K562 (cell line): ENCODE results near the gene AGPAT1. TPM values are rescaled to one million over a fixed set of nuclear protein-coding genes. Genes with fewer than 3 reads are reported as not detected.

ENCODE experiments used
- BMI1 ChIP-seq: fragments of 150-350 bp; IDR thresholded peaks from 2 replicates; pipeline ENCODE4 v1.6.1; 2014; ENCODE audit warnings: low read length
- CC2D1A ChIP-seq: fragments of 450-650 bp; IDR thresholded peaks from 2 replicates; pipeline ENCODE4 v1.6.1; 2017; ENCODE audit warnings: mild to moderate bottlenecking
- DMBX1 ChIP-seq: fragments of 250-450 bp; sonication (Bioruptor Pico); IDR thresholded peaks from 2 replicates; pipeline ENCODE4 v1.8.0; 2022; ENCODE audit warnings: inconsistent platforms, mild to moderate bottlenecking, moderate library complexity, borderline replicate concordance
- EGR1 ChIP-seq: fragments of 450-650 bp; conservative IDR thresholded peaks from 2 replicates; pipeline ENCODE4 v1.6.1; 2017; ENCODE audit warnings: mild to moderate bottlenecking
- ERF ChIP-seq: fragments of 450-650 bp; formaldehyde crosslinking; IDR thresholded peaks from 2 replicates; pipeline ENCODE4 v1.4.0; 2020; ENCODE audit warnings: mild to moderate bottlenecking, mixed read lengths
- ETS2 ChIP-seq: IDR thresholded peaks from 2 replicates; pipeline ENCODE4 v1.6.1; 2016; ENCODE audit warnings: borderline replicate concordance, missing genetic modification characterization, mild to moderate bottlenecking, moderate library complexity, missing compliant biosample characterization; ENCODE audit not compliant: poor library complexity, severe bottlenecking
- HCFC1 ChIP-seq: IDR thresholded peaks from 2 replicates; pipeline ENCODE4 v1.6.1; 2012; ENCODE audit warnings: low read depth, low read length, improper control_type of control experiment
- HDAC8 ChIP-seq: fragments of 450-650 bp; IDR thresholded peaks from 2 replicates; pipeline ENCODE4 v1.6.1; 2016; ENCODE audit warnings: mild to moderate bottlenecking, missing genetic modification characterization, moderate library complexity, missing compliant biosample characterization
- HMBOX1 ChIP-seq: sonication (generic); IDR thresholded peaks from 2 replicates; pipeline ENCODE4 v1.6.1; 2016
- HMGXB4 ChIP-seq: sonication (generic); formaldehyde crosslinking; IDR thresholded peaks from 2 replicates; pipeline ENCODE4 v1.8.1; 2023; ENCODE audit warnings: mild to moderate bottlenecking, missing genetic modification reagents
- MCM5 ChIP-seq: fragments of 450-650 bp; IDR thresholded peaks from 2 replicates; pipeline ENCODE4 v1.6.1; 2016; ENCODE audit warnings: low read depth
- MECOM ChIP-seq: fragments of 250-450 bp; sonication (Bioruptor Pico); IDR thresholded peaks from 2 replicates; pipeline ENCODE4 v1.8.0; 2022; ENCODE audit warnings: inconsistent platforms
- PHF21A ChIP-seq: fragments of 450-650 bp; IDR thresholded peaks from 2 replicates; pipeline ENCODE4 v1.6.1; 2017; ENCODE audit warnings: low read depth, borderline replicate concordance
- PTBP1 ChIP-seq: fragments of 200-400 bp; formaldehyde crosslinking; IDR thresholded peaks from 2 replicates; pipeline ENCODE4 v1.6.1; 2017; ENCODE audit warnings: low read depth, low read length
- RBBP5 ChIP-seq: fragments of 200-600 bp; sonication (generic); IDR thresholded peaks from 2 replicates; pipeline ENCODE4 v1.6.1; 2012; ENCODE audit warnings: borderline replicate concordance, mild to moderate bottlenecking, low read length, control low read depth, inconsistent platforms; ENCODE audit not compliant: insufficient read depth, poor library complexity, severe bottlenecking
- RNF2 ChIP-seq: sonication (generic); IDR thresholded peaks from 2 replicates; pipeline ENCODE4 v1.6.1; 2016
- SLC30A9 ChIP-seq: fragments of 250-450 bp; sonication (Bioruptor Pico); IDR thresholded peaks from 2 replicates; pipeline ENCODE4 v1.8.0; 2022; ENCODE audit warnings: mild to moderate bottlenecking, moderate library complexity
- SUPT5H ChIP-seq: fragments of 450-650 bp; IDR thresholded peaks from 2 replicates; pipeline ENCODE4 v1.6.1; 2016
- TBL1XR1 ChIP-seq, 2 experiments: IDR thresholded peaks; 2 replicates each; pipeline ENCODE4 v1.6.1; 2012; ENCODE audit warnings: improper control_type of control experiment in 2 of 2, low read length in 2 of 2, mild to moderate bottlenecking in 1 of 2
- ZBTB1 ChIP-seq: sonication (generic); formaldehyde crosslinking; IDR thresholded peaks from 2 replicates; pipeline ENCODE4 v1.8.1; 2023; ENCODE audit warnings: missing genetic modification reagents, low read depth, mild to moderate bottlenecking, borderline replicate concordance
- ZNF124 ChIP-seq: sonication (generic); formaldehyde crosslinking; IDR thresholded peaks from 2 replicates; pipeline ENCODE4 v1.8.1; 2022; ENCODE audit warnings: missing genetic modification reagents
- ZNF165 ChIP-seq: fragments of 250-450 bp; sonication (Bioruptor Pico); IDR thresholded peaks from 2 replicates; pipeline ENCODE4 v1.4.0; 2020; ENCODE audit warnings: borderline replicate concordance
- ZNF785 ChIP-seq: fragments of 250-450 bp; sonication (Bioruptor Pico); IDR thresholded peaks from 2 replicates; pipeline ENCODE4 v1.4.0; 2020; ENCODE audit warnings: mild to moderate bottlenecking
- polyA plus RNA-seq, 8 experiments: library from polyadenylated mRNA; depleted of rRNA in 4 of 8; stranded (reverse) in 5 of 8; unstranded in 3 of 8; fragments of >200 nt; fragmentation: Nextera tagmentation in 2 of 8; fragmentation: Illumina TruSeq in 1 of 8; extraction: Ambion mirVana in 2 of 8; extraction: Trizol in 1 of 8; gene quantifications; 2 replicates each; pipeline versions ENCODE4 v1.2.1 to v1.2.3, GENCODE V29; 2011 to 2014; ENCODE audit warnings: inconsistent platforms in 1 of 8, missing spikeins in 1 of 8
- total RNA-seq, 7 experiments: library from RNA; depleted of rRNA in 6 of 7; stranded (reverse); fragments of >200 nt in 6 of 7; fragmentation: Illumina TruSeq in 2 of 7; extraction: Trizol in 2 of 7; gene quantifications; 2 replicates each; pipeline versions ENCODE4 v1.2.1 to v1.2.3, GENCODE V29; 2011 to 2021; ENCODE audit warnings: low replicate concordance in 1 of 7
- TF ChIP-seq, protein P1 (sequence below): fragments of 250-450 bp; sonication (Bioruptor Pico); IDR thresholded peaks from 2 replicates; pipeline ENCODE4 v1.5.0; 2021
- TF ChIP-seq, protein P2 (sequence below): conservative IDR thresholded peaks from 2 replicates; pipeline ENCODE4 v1.6.1; 2011; ENCODE audit warnings: low read depth, mild to moderate bottlenecking, low read length; ENCODE audit not compliant: control insufficient read depth

Gene AGPAT1
- total and polyA plus RNA-seq, 9 of the 15 experiments (the other 6 are each of a cell fraction or from before 2014, with no cell fraction given): 37.9 to 176 (median 69.4) TPM

GRCh38 chr6:32153564-32154513 is 22.0 kb downstream of the AGPAT1 start, which contains the start of gene PPT2 (continued):
- TF ChIP-seq DMBX1 (CRISPR knock-in tag): no peak
- TF ChIP-seq ZNF165 (CRISPR knock-in tag): no peak
- TF ChIP-seq MCM5: no peak
- 0 out of 2 replicates have a peak, but pooled peaks have one; percentile 34 for TF ChIP-seq HMGXB4 (CRISPR knock-in tag)
- peak; percentile 76 for TF ChIP-seq SUPT5H
- no peak for TF ChIP-seq BMI1
- no peak for TF ChIP-seq SLC30A9 (CRISPR knock-in tag)
- TF ChIP-seq TBL1XR1 (IDR thresholded peaks at IDR 0.05; ENCODE audit: low read length in 2 of 2): peak; percentile 17 to 47; a peak in 2 of 4 replicates
- TF ChIP-seq RNF2: peak; percentile 76
- TF ChIP-seq, protein P1, sequence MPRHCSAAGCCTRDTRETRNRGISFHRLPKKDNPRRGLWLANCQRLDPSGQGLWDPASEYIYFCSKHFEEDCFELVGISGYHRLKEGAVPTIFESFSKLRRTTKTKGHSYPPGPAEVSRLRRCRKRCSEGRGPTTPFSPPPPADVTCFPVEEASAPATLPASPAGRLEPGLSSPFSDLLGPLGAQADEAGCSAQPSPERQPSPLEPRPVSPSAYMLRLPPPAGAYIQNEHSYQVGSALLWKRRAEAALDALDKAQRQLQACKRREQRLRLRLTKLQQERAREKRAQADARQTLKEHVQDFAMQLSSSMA (CRISPR knock-in tag): no peak
- no peak for TF ChIP-seq ZNF124
- no peak for TF ChIP-seq ZNF785 (CRISPR knock-in tag)
- TF ChIP-seq ETS2 (tag): no peak
- TF ChIP-seq RBBP5: no peak
- no peak for TF ChIP-seq HDAC8 (tag)
- TF ChIP-seq ZBTB1 (CRISPR knock-in tag): peak; percentile 83; the same call in 1 of the 2 replicates
- TF ChIP-seq HCFC1: peak; percentile 83
- TF ChIP-seq, protein P2, sequence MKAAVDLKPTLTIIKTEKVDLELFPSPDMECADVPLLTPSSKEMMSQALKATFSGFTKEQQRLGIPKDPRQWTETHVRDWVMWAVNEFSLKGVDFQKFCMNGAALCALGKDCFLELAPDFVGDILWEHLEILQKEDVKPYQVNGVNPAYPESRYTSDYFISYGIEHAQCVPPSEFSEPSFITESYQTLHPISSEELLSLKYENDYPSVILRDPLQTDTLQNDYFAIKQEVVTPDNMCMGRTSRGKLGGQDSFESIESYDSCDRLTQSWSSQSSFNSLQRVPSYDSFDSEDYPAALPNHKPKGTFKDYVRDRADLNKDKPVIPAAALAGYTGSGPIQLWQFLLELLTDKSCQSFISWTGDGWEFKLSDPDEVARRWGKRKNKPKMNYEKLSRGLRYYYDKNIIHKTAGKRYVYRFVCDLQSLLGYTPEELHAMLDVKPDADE: peak; percentile 86
- no peak for TF ChIP-seq PHF21A
- TF ChIP-seq ERF (CRISPR knock-in tag): no peak
- TF ChIP-seq MECOM (CRISPR knock-in tag): 0 out of 2 replicates have a peak, but pooled peaks have one; percentile 34
- no peak for TF ChIP-seq HMBOX1
- no peak for TF ChIP-seq EGR1
- no peak for TF ChIP-seq PTBP1
- no peak for TF ChIP-seq CC2D1A
